Erythroblast (primary cell): Measurements from ENCODE around the gene BICRA.

Experiments
- GATA1 ChIP-seq: IDR thresholded peaks from 2 replicates; pipeline ENCODE4 v1.6.1; 2011; ENCODE audit warnings: low read depth, mild to moderate bottlenecking, control low read depth, low read length, moderate library complexity
- POLR2A ChIP-seq: IDR thresholded peaks from 2 replicates; pipeline ENCODE4 v1.6.1; 2011; ENCODE audit warnings: mild to moderate bottlenecking, low read length

DNA sequence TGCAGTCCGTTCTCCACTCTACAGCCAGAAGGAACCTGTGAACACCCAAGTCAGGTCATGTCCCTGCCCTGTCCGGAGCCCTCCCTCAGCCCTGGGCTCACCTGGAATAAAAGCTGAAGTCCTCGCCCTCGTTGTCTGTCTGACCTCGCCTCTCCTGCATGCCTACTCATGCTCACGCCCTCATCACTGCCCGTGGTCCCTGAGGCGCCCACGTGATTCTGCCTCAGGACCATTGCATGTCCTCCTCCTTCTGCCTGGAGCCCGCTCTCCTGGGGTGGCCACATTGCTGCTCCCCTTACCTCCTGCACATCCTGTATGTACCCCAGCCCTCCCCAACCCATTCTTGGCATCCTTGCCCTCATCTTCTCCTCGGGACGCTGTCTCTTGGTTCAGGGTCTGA lies 42.2 kb downstream of the BICRA start:
- TF ChIP-seq POLR2A, result no peak
- no peak for TF ChIP-seq GATA1
